ENCODE data around the gene FNIP1.
"Not testable (repeated sequence)": the region's sequence is repeated elsewhere in the genome, so short reads cannot be mapped to it uniquely, and the experiment has no call there.

The FNIP1 gene

DNA sequence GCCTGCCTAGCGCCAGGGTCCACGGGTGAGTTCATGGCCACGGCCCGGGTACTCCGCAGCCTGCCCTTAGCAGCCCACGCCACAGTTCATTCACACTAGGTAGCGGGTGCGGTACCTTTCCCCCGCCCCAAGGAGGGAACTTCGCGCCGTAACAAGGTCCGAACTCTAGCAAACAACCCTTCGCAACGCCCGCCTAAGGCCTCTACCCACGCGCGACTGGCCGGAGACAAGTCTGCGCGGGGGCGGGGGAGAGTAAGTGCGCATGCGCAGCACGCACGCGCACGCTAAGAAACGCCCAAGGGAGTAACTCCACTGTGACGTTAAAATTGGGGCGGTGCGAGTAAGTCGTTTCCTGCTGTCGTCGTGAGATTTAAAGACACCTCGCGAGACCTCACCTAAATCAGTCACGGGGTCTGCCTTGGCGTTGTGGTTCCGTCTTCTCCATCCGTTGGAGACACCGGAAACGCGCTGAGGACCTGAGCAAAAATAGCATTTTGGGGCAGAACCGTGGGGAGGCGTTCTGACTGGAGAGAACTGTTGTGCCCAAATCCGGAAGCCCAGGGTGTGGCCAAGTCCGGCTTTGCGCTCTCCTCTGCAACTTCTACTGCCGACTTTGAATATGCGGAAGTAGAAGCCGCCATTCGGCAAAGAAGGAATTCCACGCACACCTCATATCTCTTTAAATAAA, 161.7 kb downstream of the FNIP1 start, which contains the start of gene RAPGEF6:
Gene RAPGEF6, minus strand, starts transcription at position 234 of the 688 bp plus-strand sequence. Its CDS starts 199 bp downstream, at position 35.
- peak; percentile 88 for DNase-seq

DNA sequence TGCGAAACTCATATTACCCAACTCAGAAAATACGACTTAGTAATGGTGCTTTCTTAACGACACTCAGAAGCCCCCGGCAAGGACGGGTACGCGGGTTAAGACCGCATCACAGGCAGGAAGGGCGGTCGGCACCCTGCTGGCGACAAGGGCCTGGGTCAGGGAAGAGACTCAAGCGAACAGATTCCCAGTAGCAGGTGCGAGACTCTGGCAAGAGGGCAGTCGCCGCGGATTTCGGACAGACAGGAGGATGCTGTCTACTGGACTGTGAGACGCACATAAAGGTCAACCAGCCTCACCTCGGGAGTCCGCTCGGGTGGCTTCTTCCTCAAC, 162.2 kb downstream of the FNIP1 start:
- no peak for DNase-seq

DNA sequence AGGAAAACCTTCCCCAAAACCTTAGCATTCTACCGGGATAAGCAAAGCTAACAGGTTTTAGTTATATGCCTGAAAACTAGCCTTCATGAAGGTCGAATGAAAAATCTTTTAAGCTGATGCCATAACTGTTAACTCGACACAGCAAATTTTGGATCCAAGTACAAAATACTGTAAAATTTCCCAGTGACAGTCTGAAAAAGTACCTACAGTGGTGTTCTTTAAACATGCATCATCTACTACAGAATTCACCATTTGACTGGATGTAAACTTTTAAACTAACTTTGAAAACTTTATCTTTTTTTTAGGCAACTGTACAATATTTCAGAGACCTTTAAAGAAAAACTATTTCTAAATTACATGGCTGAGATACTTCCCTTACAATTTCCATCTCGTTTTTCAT, 162.6 kb downstream of the FNIP1 start:
- no peak for DNase-seq

DNA sequence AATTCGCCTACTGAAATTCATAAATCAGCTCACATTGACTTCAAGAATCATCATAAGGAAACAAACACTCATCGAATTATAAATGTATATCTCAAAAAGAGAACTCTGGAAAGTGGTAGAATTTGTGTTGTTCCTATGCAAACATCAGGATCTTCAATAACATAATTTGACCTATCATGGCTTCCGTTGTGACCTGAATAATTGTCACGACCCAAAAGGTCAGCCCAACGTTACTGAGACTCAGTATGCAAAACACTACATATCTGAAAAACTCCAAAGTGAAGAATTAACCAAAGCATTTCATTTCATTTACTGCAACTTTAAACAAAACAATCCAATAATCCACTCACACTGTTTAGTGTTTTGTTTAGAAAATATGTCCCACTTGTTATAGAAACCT, 163.0 kb downstream of the FNIP1 start:
- no peak for DNase-seq

DNA sequence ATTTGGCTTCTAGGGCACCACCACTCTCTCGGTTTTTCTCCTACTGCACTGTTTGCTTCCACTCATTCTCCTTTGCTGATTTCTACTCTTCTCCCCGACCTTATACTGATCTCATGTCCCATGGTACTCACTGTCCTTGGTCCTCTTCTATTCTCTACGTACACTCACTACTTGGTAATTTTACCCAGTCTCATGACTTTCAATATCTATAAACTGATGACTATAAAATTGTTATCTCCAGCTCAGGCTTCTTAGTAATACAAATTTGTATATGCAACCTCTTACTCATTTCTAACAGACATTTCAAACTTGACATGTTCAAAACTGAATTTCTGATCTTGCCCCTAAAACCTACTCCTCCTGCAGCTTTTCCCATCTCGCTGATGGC, 165.9 kb downstream of the FNIP1 start:
- DNase-seq = no peak

DNA sequence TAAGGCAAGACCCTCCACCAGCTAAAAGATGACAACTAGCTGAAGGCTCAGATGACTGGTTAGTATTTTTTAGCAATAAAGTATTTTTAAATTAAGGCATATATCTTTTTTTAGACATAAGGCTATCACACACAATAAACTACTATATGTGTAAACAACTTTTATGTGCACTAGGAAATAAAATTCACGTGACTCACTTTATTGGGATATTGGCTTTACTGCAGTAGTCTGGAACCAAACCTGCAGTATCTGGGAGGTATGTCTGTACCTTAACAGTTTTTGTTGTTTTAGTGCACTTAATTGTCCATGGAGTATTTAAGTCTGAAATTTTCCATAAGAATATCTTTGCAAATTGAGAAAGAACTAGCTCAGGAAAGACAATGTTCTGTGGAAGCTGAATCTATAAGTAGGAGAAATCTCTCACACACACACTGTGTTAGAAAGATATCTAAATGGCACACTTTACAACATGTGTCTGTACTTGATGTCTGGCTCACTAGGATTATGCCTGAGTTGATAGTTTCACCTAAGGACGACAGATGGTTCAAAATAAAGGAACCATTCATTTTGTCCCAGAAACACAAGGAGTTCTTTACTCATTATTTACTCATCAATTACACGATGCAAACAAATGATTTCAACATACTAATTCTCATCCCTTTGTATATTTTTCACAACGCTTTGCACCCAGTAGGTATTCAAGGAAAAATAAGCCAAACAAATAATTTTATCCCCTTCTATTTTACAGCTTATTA, 166.4 kb downstream of the FNIP1 start:
- DNase-seq = no peak

DNA sequence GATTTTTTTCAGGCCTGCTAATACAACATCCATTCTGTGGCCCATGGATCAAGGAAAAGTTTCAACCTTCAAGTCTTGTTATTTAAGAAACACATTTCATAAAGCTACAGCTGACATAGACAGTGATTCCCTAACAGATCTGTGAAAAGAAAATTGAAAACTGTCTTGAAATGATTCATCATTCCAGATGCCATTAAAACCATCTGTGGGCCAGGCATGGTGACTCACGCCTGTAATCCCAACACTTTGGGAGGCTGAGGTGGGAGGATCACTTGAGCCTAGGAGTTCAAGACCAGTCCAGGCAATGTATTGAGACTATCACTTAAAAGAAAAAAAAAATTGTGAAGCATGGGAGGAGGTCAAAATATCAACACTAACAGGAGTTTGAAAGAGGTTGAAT, 167.8 kb downstream of the FNIP1 start:
- DNase-seq = no peak

DNA sequence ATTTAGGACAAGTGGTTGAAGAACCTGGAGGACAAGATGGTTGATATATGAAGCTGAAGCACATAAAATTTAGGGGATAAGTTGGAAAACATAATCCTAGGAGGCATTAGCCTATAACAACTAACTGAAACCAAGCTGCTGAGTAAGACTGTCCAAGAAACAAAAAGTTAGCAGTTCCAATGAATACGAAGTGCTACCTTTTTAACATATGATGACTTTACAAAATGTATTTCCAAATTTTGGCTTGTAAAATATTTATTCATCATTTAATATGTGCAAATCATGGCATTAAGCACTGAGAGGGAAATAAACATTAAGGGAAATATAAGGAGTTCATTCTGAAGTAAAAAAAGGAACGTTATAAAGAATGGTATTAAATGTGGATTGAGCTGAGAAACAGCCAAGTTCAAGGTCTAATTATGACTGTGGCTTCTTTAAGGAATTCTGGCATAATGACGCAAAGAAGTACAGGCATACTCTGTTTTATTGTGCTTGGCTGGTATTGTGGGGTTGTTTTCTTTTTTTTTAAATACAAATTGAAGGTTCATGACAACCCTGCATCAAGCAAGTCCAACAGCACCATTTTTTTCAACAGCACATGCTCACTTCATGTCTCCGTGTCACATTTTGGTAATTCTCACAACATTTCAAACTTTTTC, 169.5 kb downstream of the FNIP1 start:
- DNase-seq = no peak

DNA sequence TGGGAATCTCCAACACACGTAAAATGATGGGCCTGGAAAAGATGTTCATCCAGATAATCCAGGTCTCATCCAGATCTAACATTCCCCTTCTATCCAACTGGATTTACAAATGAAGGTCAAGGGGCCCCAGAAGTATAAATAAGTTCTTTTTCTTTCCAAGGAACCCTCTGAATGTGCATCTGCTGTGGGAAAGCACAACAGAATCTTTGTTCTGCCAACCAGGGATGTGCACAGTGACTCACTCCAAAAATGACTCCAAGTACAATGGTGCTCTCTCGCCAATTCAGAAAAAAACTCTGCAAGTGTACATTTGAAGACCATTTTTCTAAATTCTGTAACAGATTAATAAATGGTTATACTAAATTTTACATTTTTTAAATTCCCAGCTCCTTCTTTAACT, 174.2 kb downstream of the FNIP1 start:
- DNase-seq = no peak

DNA sequence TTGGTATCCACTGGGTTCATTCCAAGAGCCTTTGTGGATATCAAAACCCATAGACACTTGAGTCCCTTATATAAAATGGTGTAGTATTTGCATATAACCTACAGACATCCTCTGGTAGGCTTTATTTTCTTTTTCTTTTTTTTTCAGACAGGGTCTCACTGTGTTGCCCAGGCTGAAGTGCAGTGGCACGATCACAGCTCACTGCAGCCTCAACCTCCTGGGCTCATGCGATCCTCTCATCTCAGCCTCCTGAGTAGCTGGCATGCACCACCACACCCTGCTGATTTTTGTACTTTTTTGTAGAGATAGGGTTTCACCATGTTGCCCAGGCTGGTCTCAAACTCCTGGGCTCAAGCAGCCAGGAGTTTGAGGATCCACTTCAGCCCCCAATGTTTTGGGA, 175.7 kb downstream of the FNIP1 start:
- not testable (repeated sequence) for DNase-seq

DNA sequence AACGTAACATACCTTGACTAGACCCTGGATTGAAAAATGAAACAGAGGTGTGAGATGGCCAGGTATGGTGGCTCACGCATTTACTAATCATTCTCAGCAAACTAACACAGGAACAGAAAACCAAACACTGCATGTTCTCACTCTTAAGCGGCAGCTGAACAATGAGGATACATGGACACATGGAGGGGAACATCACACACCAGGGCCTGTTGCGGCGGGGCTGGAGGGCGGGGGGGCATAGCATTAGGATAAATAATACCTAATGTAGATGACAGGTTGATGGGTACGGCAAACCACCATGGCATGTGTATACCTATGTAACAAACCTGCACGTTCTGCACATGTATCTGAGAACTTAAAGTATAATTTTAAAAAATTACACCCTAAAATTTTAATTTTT, 177.7 kb downstream of the FNIP1 start:
- DNase-seq = no peak

DNA sequence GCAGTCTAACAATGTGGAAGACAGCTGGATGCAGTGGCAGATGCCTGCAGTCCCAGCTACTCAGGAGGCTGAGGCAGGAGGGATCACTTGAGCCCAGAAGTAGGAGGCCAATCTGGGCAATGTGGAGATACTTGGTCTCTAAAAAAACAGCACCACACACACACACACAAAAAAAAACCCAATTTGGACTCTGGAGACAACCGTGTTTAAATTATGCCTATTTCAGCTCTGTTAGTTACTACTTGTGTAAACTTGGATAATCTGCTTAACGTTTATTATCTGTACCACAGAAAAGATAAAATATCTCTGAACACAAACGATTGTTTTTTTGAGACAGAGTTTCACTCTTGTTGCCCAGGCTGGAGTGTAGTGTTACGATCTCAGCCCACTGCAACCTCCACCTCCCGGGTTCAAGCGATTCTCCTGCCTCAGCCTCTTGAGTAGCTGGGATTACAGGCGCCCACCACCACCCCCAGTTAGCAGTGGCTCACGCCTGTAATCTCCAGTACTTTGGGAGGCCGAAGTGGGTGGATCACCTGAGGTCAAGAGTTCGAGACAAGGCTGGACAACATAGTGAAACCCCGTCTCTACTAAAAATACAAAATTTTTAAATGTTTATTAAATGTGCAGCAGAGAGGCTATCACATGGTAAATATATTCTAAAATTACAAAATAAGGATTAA, 179.5 kb downstream of the FNIP1 start:
- DNase-seq = no peak

DNA sequence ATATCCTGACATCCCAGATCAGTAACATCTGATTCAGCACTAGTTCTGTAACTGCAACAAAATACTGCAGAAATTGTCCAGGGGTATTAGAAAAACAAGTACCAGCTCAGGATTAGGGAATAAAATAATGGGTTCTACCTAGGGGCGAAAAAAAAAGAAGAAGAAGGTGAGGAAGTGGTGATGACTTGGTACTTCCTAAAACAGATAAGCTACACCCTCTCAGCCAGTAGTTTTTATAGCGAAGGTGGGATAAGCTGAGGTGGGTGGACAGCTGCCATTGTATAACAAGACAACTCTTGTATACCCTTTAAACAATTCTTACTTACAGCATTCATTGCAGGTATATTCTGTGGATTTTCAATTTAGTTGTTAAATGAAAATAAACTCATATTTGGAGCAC, 180.9 kb downstream of the FNIP1 start:
- no peak for DNase-seq

DNA sequence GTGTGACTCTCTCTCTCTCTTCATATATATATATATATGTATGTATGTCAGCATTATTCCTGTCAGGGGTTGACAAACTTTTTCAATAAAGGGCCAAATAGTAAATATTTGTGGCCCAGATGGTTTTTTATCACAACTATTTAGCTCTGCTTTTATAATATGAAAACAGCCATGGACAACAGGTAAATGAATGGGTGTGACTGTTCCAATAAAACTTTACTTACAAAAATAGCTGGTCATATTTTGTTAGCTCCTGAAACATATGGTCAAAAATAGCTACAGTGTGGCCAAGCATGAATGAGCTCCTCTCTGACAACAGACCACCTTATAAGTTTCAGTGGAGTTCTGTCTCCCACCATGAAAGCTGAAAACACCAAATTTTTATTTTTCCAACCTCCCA, 183.4 kb downstream of the FNIP1 start:
- DNase-seq = no peak

DNA sequence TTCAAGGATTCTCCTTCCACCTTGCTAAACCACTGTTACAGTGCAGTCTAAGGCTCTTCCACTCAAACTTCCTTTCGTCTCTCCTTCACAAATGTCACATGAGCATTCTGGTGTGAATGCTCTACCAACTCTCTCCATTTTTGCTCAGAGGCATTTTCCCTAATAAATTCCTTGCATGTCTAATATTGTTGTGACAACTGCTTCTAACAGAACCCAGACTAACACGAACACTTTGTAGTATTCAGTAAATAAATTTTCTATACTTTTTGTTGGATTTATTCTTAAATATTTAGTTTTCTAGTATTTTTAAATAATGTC, 185.8 kb downstream of the FNIP1 start:
- DNase-seq = no peak

DNA sequence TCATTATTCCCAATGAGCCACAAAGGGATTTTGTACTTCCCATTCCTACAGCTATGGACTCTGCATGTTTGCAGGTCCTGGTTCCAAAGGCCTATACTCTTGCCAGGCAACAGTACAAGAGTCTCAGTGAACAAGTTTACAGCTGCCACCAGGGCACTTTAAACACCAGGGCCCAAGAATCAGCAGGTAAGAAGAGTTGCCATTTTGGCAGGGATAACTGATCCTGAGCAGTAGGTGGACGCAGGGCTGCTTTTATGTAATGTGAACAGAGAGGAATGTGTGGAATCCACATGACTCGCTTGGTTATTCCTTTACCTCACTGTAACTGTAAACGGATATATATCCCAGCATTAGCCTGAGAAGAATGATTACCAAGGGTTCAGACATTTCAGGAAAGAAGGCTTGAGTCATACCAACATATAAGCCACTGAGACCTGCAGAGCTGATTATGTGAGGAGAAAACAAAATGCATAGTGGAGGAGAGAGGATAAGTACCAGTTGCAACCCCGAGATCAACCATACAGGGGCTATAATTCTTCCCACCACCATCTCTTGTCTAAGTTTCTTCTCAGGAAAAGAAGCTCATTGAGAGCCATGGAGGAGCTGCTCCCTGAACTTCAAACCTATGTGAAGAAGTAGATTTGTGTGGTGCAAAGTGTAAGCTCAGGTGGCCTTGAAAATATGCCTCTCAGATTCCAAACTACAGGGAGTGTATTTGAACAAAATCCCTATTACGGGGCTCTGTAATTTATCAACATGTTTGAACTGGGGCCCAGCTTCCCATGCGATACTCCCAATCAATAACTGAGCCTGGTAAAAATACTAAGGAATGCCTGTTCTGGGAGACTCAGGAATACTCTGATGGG, 186.4 kb downstream of the FNIP1 start:
- no peak for DNase-seq

DNA sequence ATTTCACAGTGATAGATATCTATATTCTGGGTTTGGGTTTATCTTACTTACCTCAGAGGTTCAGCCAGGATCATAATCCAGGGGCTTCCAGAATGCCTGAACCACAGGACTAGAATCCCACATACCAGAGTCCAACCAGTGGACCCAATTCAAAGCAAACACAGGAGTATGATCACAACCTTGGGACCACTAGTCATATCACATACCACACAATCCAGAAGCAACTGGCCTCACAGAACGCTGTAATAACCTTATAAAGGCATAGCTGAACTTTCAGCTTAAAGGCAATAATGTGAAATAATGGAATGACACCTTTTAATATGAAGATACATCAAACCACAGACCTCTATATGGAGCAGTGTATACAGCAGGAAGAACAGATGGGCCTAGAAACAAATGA, 187.0 kb downstream of the FNIP1 start:
- no peak for DNase-seq

DNA sequence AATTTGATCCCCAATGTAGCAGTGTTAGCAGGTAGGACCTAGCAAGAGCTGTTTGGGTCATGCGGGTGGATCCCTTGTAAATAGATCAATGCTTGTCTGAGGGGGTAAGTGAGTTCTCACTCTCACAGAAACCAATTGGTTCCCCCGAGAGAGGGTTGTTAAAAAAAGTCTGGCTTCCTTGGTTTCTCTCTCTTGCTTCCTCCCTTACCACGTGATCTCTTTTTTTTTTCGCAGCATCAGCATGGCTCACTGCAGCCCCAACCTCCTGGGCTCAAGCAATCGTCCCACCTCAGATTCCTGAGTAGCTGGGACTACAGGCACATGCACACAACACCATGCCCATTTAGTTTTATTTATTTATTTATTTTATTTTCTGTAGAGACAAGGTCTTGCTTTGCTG, 188.2 kb downstream of the FNIP1 start:
- no peak for DNase-seq

DNA sequence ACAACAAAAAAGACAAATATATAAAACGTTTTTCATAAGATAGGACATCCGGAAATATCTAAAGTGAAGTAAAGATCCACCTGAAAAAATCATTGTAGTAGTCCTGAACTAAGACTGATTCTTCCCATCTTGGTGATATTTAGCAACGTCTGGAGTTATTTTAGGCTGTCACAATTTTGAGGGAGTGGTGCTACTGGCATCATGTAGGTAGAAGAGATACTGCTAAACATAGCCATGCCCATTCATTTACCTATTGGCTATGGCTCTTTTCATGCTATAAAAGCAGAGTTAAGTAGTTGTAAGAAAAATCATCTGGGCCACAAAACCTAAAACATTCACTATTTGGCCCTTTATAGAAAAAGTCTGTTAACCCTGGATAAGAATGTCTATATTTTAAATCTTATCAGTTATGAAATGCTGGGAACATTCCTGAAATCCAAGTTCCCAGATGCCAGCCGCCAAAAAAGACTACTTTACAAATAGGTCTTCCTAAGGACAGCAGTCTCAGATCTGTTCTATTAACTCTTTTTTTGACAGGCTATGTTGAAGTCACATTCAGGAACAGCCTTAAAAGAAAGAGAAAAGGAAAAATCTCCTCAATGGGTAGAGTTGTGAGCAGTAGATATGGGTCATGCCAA, 188.8 kb downstream of the FNIP1 start:
- DNase-seq = no peak

DNA sequence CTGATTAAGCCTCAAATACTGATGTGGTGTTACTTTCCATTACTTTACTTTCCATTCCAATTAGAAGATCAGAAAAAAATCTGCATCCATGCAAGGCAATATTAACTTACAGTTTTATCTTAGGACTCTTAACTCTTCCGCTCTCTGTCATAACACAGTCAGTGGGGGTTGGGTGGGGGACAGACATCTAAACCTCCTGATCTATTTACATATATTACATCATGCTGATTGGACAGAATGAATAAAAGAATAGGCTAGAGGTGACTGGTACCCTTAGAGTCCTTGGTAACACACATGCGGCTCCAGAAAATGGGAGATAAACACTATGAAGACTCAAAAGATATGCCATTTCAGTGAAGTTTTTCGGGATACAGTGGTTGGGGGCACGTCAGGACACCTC, 189.4 kb downstream of the FNIP1 start:
- DNase-seq = no peak

DNA sequence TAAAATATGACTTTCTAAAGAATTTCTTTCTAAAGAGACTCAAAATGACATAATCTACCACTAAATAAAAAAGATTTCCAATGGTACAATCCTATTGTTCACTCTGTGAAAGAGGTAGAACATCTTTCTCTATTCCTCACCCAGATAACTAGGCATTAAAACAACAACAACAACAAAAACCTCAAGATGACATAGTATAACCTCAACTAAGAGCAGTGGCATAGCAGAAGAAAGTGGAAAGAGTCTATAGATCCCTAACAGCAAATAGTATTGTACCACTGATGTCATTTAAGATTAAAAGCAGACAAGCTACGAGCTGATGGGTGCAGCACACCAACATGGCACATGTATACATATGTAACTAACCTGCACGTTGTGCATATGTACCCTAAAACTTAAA, 191.7 kb downstream of the FNIP1 start:
- DNase-seq = no peak

All from NCI-H2171 (cell line).